GM12875 (cell line): Measurements from ENCODE around the gene DNAH6.
"Not testable (repeated sequence)": the region's sequence is repeated elsewhere in the genome, so short reads cannot be mapped to it uniquely, and the experiment has no call there.

Experiments
- H3K4me3 ChIP-seq: one replicate; pipeline ENCODE4 v1.5.1; 2011; ENCODE audit warnings: low read depth, low read length, control low read depth
- CTCF ChIP-seq: IDR thresholded peaks from 2 replicates; pipeline ENCODE4 v1.5.1; 2011; ENCODE audit warnings: low read depth, mild to moderate bottlenecking, control low read depth, inconsistent platforms, low read length, moderate library complexity, borderline replicate concordance; ENCODE audit not compliant: insufficient read depth

Gene DNAH6

GRCh38 chr2:84858937-84859336 lies 342.6 kb downstream of the DNAH6 start:
- no peak for TF ChIP-seq CTCF
- no peak overlapping the region for H3K4me3 ChIP-seq

- no peak for TF ChIP-seq CTCF
- H3K4me3 ChIP-seq, result no peak overlapping the region
These were observed 345.2 kb downstream of the DNAH6 start for GRCh38 chr2:84861539-84861938.

- no peak for TF ChIP-seq CTCF
- H3K4me3 ChIP-seq, result no peak overlapping the region
These were observed 345.7 kb downstream of the DNAH6 start for GRCh38 chr2:84862006-84862405.

GRCh38 chr2:84865181-84865783 lies 349.0 kb downstream of the DNAH6 start:
- no peak; the same call in 1 of the 2 replicates for TF ChIP-seq CTCF
- H3K4me3 ChIP-seq, result no peak overlapping the region

- H3K4me3 ChIP-seq, result no peak overlapping the region
- TF ChIP-seq CTCF, result no peak
These were observed 349.8 kb downstream of the DNAH6 start for GRCh38 chr2:84866122-84866521.

GRCh38 chr2:84868327-84868726 lies 352.0 kb downstream of the DNAH6 start:
- H3K4me3 ChIP-seq, result not testable (repeated sequence)
